GM21447 (cell line): Measurements from ENCODE around the gene PKNOX2.

ENCODE experiments used
- ATAC-seq: cut with Tn5 transposase; IDR thresholded peaks from one replicate; pipeline ENCODE4 v1.9.1; 2021; ENCODE audit not compliant: unreplicated experiment

The PKNOX2 gene

GRCh38 chr11:125281831-125282595 lies 117.5 kb downstream of the PKNOX2 start:
- ATAC-seq: no peak

GRCh38 chr11:125282596-125282914 lies 118.0 kb downstream of the PKNOX2 start:
- no peak for ATAC-seq

- no peak for ATAC-seq
These were observed 119.8 kb downstream of the PKNOX2 start for GRCh38 chr11:125284245-125284850.

- ATAC-seq: no peak
These were observed 121.3 kb downstream of the PKNOX2 start for GRCh38 chr11:125285844-125286243.

- no peak for ATAC-seq
These were observed 121.9 kb downstream of the PKNOX2 start for GRCh38 chr11:125286486-125286885.

GRCh38 chr11:125287491-125288210 lies 123.1 kb downstream of the PKNOX2 start:
- ATAC-seq: no peak

- no peak for ATAC-seq
These were observed 125.0 kb downstream of the PKNOX2 start for GRCh38 chr11:125289419-125290098.

- no peak for ATAC-seq
These were observed 125.7 kb downstream of the PKNOX2 start for GRCh38 chr11:125290263-125290662.

- no peak for ATAC-seq
These were observed 127.5 kb downstream of the PKNOX2 start for GRCh38 chr11:125292100-125292499.

- no peak for ATAC-seq
These were observed 129.0 kb downstream of the PKNOX2 start for GRCh38 chr11:125293596-125293995.

GRCh38 chr11:125295931-125296330 lies 131.4 kb downstream of the PKNOX2 start:
- ATAC-seq: no peak

GRCh38 chr11:125297346-125297915 lies 132.9 kb downstream of the PKNOX2 start:
- ATAC-seq: no peak

GRCh38 chr11:125299061-125299615 lies 134.6 kb downstream of the PKNOX2 start:
- no peak for ATAC-seq

GRCh38 chr11:125299821-125300220 lies 135.3 kb downstream of the PKNOX2 start:
- no peak for ATAC-seq

- ATAC-seq: no peak
These were observed 136.3 kb downstream of the PKNOX2 start for GRCh38 chr11:125300791-125301218.

- ATAC-seq: no peak
These were observed 136.8 kb downstream of the PKNOX2 start for GRCh38 chr11:125301346-125301745.

GRCh38 chr11:125303186-125303585 lies 138.6 kb downstream of the PKNOX2 start:
- no peak for ATAC-seq

- no peak for ATAC-seq
These were observed 139.1 kb downstream of the PKNOX2 start for GRCh38 chr11:125303694-125304093.

GRCh38 chr11:125304136-125304535 lies 139.6 kb downstream of the PKNOX2 start:
- ATAC-seq: no peak

GRCh38 chr11:125304876-125305275 lies 140.3 kb downstream of the PKNOX2 start:
- no peak for ATAC-seq

- no peak for ATAC-seq
These were observed 140.8 kb downstream of the PKNOX2 start for GRCh38 chr11:125305345-125305744.
